Ammon's horn (tissue), 1 donor: ENCODE data around the gene SMARCAL1.
"Not testable (repeated sequence)": the region's sequence is repeated elsewhere in the genome, so short reads cannot be mapped to it uniquely, and the experiment has no call there.

Source experiments
- DNase-seq: peaks from one replicate; pipeline ENCODE4 v3.0.0-alpha.2; 2016; ENCODE audit warnings: low spot score

Gene SMARCAL1

DNA sequence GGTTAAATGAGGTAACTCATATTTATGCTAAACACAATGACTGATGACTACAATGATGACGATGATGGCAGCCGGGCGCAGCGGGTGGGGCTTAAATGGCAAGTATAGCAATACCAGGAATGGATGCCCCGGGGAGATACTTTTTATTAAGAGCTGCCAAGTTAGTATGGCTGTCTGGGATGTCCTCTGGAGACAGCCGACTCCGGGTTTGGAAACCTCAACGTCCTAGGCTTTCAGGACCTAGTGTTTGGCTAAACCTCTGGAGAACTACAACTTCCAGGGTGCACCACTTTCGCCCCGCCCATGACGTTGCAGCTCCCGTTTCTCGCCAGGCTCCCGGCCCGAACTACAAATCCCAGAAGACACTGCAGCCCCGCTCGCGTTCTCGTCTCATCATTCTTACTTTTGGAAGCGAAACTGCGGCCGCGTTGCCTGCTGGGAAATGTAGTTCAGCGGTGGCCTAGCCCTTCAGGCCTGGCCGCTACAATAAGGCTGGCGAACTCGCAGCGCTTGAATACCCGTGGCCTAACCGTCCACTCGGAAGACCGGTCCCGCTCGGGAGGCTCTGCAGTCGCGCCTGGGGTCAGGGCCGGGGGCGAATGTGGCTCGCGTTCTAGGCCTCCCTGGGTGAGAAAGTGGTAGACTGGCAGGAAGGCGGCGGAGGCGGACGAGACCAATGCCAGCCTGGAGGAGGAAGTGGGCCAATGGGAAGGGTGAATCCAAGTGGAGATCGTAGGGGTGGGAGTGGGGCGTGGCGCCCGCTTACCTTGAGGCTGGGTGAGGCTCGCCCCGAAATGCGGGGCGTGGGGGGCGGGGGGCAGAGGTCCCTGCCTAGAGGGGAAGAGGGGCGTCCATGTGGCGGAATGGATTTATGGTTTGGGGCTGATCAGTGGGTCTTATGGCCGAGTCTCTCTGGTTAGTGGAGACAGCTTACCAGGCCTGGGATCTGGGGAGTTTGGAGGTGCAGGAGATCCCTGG is at the start of gene SMARCAL1:
Gene SMARCAL1, plus strand, starts transcription at position 463 of the 978 bp plus-strand sequence. CDS start 2,221 bp downstream, outside the sequence.
- DNase-seq = peak; percentile 99

DNA sequence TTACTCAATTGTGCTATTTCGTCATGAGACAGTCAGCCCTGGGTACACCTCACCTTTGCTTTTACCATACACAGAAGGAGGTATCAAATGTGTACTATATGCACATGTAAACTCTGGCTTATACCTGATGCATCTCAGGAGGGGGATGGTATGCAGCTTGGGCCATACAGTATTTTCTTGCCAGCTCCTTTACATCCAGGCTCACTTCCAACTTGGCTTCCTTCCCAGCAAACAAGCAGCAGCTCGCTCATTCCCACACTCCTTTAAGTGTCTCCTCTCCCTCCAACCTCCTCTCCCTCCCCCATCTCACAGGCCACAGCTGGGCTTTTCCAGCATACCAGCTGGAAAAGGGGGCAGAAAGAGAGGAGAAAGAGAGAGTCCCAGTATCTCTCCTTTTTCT is 49.6 kb upstream of the SMARCAL1 start:
- no peak for DNase-seq

DNA sequence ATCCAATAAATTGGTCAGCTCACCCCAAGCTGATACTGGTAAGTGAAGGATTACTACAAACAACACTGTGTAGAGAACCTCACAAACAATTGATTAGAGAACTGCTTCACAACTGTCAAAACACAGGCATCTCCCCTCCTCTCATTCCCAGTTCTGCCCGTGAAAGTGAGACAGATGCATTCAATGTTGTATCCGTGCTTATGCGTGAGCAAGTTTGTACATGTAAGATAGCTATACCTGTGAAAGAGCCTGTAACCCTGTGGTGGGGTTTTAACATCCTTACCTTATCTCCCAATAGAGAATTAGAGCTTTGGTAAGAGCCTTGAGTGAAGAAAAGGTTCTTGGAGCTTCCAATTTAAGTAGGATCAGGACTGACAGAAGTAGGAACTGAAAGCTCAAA is 49.1 kb upstream of the SMARCAL1 start:
- no peak for DNase-seq

DNA sequence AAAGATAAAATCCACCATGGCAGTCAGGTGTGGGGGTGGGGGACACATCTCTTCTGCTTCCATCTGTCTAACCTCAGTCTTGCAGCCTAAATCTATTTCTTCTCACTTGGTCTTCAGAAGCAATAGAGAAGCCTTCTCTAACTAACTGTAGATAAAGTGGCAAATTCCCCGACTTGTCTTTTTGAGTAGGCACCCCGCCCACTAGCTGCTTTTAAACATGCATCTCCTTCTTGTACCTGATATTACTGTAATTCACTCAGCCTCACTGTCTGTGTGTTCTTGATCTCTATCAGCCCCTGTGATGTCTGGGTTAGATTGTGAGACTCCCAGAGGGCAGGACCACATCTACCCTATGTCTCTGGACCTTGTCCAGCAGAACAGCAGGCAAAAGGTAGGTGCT is 46.8 kb upstream of the SMARCAL1 start:
- DNase-seq = no peak

DNA sequence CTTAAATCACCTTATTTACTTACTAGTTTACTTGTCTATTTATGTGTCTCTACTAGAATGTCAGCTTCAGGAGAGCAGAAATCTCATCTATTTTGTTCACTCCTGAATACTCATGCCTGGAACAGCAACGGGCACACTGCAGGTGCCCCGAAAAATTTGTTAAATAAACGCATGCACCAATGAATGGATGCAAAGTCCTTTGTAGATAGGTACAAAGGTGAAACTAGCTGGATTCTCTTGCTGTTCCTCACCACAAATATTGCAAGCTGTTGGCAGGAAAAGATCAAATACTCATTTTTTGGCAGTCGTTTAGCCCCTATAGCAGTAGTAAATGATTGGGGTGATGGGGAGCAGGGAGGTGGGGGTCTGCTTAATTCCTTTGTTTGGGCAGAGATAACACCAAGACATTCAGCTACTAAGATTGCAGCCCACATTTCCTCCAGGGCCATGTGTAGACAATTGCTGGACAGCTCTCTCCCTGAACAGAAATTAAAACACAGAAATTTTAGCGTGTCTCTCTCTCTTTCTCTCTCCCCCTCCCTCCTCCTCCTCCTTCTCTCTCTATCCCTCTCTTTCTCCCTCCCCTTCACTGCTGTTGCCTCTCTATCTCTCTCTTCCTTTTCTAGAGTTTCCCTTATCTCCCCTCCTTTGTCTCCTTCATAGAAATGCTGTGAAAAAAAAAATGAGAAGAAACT is 45.4 kb upstream of the SMARCAL1 start:
- DNase-seq = no peak

DNA sequence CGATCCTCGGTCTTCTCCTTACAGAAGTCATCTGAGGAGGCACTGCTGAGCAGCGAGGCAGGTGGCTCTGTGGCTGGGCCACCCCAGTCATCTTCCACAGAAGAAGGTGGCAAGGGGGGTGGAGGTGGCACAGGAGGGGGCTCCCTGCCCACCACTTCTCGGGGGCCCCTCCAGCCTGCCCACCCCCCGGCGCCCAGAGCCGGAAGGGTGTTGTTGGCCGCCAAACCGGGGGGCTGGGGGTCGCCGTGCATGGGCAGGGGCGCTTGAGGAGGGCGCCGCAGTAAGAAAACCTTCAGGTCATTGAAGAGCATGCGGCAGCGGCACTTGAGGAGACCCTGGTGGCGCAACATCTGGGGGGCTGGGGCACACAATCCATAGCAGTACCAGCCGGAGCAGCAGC is 42.5 kb upstream of the SMARCAL1 start:
- no peak for DNase-seq

DNA sequence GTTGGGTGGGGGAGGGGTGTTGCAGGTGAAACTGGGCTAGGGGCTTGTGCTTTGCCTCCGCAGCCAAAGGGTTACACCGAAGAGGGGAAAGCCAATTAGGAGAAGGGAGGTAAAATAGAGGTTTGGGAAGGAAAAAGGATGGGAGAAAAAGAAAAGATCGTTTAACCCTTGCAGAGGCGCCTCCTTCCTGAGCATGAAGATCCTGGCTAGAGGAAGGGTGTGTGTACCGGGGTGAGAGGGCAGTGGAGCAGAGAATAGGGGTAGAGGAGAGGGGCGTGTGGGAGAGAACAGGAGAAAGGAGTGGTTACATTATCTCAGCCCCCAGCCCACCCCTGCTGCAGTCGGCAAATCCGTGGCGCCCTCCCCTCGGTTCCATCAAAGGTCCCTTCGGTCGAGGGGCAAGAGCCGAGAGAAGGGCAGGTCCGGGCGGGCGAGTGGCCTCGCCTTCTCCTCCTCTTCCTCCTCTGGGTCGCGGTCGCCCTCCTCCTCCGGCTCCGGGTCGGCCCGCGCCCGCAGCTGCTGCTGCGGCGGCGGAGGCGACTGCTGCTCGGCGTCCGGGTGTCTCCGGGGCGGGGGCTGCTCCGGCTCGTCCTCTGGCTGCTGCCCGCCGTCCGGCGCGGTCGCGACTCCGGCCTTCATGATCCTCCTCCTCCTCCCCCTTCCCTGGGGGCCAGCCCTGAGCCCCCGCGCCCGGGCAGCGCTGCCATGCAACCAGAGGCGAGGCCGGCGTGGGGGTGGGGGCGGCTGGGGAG is 41.1 kb upstream of the SMARCAL1 start:
- DNase-seq = no peak

DNA sequence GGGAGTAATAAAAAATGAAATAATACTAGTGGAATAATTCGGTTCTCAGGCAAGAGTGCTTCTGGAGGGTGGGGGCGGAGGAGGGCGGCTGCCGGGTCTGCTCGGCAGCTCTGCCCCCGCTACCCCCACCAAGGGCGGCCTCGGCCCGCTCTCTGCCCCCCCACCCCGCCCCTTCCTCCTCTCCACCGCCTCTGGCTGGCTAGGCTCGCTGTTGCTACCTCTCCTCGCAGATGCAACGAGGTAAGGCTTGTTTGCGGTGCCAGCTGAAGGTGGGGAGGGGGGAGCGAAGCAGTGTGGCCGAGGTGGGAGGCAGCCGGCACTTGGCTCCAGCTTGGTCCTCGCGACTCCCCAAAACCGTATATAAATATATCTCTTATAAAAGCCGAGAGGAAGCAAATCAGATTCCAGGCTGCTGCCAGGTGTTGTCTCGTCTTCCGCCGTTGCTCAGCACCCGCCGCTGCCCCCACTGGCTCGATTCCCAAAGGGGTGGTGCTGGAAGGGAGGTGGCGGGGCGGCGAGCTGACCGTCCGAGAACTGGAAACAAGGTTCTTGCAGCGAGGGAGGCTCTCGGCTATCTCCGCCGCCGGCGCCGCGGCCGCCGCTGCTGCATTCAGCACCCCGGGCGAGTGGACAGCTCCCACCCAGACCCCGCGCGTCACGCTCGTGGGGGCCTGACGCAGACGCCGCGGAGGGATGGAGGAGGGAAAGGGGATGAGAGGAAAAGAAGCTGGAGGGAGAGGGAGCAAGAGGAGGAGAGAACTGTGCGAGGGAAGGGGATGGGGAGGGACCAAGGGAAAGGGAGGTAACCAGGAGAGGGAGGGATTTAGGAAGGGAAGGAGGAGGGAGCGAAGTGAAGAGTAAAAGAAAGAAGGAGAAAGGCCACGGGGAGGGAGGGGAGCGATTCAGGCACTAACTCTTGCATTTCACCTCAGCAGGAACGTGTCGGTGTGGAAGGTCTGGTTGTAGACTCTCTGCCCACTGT is 40.3 kb upstream of the SMARCAL1 start, which contains the start of gene MARCHF4:
Gene MARCHF4, minus strand, starts transcription at position 763 of the 982 bp plus-strand sequence. CDS start 2,223 bp downstream, outside the sequence.
- peak; percentile 60 for DNase-seq

DNA sequence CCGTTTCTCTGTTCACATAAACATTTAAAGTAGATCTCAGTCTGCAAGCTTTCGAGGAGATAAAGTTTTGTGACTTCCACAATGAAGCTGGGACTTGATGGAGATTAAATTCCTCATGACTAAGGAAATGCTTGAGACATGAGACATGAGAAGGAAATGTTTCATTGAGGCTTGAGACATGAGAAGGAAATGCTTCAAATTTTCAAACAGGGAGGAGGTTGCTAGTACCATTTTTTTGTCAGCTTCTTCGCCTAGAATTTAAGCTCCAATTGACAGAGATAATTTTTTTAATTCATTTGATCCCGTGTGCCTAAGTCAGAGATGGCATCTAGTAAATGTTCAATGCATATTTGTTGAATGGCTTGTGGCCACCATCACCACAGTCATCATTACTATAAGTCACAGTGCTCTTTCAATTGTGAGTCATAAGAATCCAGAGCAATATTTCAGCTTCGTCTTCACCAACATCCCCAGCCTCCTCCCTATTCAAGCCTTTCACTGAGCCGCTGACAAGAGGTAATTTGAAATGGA is 39.5 kb upstream of the SMARCAL1 start:
- DNase-seq = no peak

DNA sequence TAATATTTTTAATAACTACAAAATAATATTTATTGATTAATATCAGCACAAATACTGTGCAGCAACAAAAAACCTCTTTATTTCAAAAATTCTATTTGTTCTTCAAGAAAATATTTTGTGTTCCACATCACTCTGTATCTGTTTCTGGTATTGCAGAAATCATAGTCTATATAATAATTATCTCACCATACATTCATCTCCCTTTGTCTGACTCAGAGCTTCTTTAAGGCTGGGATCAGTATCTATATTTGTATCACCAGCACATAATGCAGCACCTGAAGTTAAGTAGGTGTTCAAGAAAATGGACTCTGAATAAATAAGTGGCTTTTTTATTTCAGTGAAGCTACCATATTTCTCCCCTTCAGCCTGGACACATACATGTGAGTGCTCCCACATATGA is 38.4 kb upstream of the SMARCAL1 start:
- no peak for DNase-seq

DNA sequence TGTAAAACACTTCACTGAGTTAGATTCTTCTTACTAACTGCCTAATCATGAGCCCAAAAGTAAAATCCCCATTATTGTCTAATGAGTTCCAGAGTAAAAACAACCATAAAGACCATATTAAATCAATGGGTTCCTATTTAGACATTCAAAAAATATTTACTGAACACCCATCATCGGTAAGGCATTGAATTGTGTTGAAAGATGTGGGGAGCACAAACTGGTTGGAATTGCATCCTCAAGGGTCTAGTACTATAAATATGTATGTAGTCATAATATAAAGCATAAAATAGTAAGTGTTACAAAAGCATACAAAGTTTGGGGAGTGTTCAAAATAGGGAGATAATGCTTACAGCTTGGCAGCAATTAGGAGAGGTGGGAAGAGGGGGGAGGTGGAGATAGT is 37.0 kb upstream of the SMARCAL1 start:
- no peak for DNase-seq

DNA sequence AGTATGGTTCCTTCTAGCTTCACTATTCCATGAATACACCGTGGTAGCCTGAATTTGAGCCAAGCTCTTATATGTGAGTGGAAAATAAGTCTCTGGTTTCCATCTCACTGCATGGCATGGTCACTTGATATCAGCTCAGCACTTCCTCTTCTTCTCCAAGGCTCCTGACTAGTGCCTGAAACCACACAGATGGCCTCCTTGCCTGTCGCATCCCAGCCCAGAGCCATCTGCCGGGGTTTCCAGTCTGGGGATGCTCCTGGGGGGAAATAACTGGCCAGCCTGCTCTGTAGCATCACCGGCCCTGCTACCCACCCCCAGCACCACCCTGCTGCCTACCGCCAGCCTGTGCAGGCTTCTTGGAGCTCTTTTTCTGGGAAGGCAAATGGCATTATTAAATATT is 32.3 kb upstream of the SMARCAL1 start:
- no peak for DNase-seq

DNA sequence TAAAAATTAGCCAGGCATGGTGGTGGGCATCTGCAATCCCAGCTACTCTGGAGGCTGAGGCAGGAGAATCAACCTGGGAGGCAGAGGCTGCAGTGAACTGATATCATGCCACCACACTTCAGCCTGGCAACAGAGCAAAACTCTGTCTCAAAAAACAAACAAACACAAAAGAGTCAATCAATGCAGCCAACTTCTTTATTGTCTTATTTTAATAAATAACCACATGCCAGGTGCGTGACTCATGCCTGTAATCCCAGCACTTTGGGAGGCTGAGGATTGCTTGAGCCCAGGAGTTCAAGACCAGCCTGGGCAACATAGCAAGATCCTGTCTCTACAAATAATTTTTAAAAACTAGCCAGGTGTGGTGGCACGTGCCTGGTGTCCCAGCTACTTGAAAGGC is 27.9 kb upstream of the SMARCAL1 start:
- not testable (repeated sequence) for DNase-seq

DNA sequence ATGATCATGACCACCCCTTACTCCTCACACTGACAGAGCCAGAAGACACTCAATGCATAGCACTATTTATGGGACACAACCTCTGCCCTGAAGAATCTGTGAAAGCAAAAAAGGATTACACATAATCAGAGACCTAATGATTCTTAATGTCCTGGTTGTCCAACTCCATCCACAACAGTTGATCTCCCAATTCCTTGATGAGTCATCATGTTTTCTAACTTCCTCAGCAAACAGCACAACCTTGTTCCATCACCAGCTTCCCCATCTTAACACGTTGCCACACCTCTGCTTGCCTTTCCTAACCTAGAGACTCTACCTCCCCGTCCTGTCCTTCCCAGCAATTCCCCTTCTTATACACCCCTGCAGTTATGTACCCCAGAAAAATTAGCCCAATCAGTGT is 26.8 kb upstream of the SMARCAL1 start:
- no peak for DNase-seq

DNA sequence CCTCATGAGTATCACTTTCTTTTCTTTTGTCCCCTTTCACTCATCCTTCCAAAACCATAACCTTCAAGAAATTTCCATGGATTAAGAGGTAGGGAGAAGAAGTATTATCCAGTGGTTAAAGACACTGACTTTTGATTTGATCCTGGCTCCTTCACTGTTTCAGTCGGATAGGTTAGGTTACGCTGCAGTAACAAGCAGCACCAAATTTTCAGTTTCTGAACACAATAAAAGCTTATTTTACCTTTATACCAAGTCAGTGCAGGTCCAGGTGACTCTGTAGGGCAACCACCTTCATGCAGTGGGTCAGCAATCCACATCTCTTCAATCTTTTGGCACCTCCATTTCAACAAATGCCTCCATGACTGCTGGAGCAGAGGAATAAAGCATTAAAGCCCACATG is 25.0 kb upstream of the SMARCAL1 start:
- DNase-seq = no peak

DNA sequence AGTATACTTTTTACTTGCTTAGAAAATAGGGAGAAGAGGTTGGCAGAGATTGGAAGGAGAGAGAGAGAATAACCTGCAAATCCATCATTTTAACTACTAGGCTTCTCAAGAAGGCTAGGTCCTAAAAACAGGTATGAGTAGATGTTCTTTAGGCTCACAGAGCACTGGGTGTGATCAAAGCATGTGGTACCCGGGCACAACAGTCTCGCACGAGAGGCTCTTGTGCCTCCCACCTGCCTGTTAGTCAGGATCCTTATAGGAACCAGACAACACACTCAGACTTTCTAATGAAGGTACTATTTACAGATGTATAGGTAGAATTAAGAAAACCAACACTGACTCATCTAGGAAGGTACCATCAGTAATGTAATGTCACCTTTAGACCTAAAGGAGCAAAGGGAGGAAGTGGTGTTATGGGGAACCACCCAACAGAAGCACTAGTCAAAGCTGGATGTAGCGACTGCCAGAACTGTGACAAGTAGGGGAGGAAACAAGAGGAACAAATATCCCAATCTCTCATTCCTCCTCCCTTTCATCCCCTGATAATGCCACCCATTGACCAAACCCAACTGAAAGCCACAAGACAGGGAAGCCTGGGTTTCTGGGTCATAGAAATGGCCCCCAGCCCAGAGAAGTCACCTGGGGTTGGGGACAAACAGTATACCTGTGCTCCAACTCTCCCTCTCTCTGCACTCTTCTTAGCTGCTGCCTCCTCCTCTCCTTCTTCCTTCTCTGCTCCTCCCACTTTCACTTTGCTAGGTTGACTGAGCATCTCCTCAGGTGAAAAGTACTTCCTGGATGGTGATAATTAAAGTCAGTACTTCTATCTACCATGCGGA is 24.0 kb upstream of the SMARCAL1 start:
- no peak for DNase-seq

DNA sequence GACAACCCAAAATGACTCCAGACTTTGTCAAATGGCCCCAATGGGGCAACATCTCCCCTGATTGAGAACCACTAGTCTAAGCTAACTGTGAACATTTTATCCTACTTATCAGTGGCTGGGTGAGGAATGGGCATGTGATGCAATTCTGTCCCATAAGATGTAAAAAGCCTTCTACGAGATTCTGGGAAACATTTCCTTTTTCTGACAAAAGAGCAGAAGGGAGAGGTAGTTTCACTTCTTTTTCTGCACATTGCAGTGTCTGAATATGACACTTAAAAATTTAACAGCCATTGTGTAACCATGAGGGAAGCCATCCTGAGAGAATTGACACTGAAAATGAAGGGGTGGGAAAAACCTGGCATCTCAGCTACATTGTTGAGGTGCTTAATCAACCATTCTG is 22.7 kb upstream of the SMARCAL1 start:
- DNase-seq = no peak

DNA sequence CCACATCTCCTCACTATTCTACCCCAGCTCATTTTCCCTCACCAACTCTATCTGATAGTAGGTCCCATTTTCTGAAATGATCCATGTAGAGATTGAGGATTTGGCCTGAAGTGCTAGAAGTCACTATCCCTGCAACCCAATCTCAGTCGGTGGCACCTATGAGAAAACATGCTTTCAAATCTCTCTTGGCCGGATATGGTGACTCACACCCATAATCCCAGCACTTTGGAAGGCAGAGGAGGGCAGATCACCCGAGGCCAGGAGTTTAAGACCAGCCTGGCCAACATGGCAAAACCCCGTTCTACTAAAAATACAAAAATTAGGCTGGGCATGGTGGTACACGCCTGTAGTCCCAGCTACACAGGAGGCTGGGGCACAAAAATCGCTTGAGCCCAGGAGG is 20.9 kb upstream of the SMARCAL1 start:
- DNase-seq = no peak

DNA sequence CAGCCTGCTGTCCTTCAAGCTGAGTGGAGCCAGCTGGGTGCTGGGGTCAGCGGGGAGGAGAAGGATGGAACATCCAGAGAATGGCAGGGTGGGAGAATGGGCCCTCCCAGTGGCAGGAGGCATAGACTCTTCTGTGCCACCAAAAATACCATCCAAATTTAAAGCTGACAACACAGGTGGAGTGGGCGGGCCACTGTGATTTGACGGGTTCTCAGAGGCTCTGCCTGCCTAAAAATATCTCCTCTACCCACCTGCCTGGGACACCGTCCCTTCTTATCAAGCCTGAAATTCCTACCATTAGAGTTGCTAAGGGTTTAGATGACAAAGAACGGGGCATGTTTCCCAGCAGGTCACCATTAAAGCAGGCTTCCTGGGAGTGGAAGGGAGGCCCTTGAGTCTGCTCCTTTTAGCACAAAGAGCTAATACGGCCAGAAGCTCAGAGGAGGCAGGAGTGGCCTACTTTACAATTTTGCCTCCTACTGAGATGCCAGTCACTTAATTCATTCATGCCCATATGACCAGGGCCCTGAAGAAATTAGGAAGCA is 20.2 kb upstream of the SMARCAL1 start:
- DNase-seq = no peak
